NOMO-1 (cell line): ENCODE results near the gene INPP5D.
"Not testable (repeated sequence)": the region's sequence is repeated elsewhere in the genome, so short reads cannot be mapped to it uniquely, and the experiment has no call there.

ENCODE experiments used
- DNase-seq, 2 experiments: peaks; one replicate each; lab custom pipeline; 2025; ENCODE audit not compliant: unreplicated experiment in 2 of 2; lab: John Stamatoyannopoulos, UW

INPP5D gene

GRCh38 chr2:233089851-233090250 is 29.7 kb downstream of the INPP5D start:
- no peak for DNase-seq

DNA sequence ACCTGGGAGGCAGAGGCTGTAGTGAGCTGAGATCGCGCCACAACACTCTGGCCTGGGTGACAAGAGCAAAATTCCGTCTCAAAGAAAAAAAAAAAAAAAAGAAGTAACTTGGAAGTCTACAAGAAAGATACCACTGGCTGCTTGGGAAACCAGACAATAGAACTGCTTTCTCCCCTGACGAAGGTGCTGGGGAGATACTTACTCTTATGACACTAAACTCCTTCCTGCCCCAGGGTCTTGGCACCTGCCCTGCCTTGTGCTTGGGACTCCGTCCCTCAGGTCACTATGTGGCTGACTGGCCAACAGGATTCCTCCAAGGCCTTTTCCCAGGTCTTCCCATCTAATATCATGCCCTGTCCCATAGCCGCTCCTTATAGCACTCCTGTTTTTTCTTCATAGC is 30.7 kb downstream of the INPP5D start:
- no peak for DNase-seq

DNA sequence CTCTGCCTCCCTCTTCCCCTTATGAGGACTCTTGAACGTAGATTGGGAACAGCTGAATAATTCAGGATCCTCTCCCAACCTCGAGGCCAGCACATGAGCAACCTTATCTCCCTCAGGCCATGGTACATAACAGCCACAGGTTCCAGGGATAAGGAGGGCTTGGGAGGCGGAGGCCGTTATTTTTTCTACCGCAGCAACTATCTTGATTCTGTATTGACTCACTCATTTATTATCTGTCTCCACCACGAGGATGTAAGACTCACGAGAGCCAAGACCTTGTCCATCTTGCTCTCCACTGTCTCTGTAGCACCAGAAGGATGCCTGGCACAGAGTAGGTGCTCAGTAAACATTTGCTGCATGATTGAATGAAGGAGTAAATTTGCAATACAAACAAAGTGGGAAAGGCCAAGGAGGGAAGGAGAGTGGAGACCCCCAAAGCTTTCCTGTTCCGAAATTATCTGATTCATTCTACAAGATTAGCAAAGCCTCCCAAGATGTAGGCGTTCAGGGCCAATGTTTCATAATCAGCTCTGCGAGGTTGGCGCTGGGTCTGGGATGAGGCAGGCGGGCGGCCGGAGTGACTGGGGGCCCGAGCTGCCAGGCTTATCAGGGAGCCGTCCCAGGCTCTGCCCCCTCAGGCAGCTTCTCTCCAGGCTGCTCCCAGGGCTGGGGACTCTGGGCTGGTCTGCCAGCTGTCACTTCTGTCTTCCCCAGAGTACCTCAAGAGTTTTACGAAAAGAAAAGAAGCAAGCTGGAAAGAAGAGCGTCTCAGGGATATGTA is 31.6 kb downstream of the INPP5D start:
- no peak for DNase-seq

- peak; percentile 78 to 87 for DNase-seq
These were observed 32.5 kb downstream of the INPP5D start for GRCh38 chr2:233092432-233093165.

GRCh38 chr2:233093166-233093448 is 33.0 kb downstream of the INPP5D start:
- DNase-seq, result peak in 1 of 2 experiments; percentile 43

- DNase-seq, result no peak
These were observed 33.6 kb downstream of the INPP5D start for GRCh38 chr2:233093721-233094120.

DNA sequence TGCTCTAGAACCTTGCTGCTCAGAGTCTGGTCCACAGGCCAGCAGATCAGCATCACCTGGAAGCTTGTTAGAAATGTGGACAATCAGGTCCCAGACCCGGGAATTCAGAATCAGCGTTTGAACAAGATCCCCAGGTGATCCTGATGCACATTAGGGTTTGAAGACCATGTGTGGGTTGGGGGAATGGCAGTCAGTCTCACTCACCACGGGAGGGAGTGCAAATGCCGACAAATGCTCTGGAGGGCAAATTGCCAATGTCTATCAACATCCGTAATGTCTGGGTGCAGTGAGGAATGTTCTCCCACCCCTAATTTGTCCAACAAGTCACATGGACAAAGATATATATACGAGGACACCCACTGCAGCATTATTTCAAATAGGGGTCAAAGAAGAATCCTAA is 34.5 kb downstream of the INPP5D start:
- DNase-seq, result no peak

GRCh38 chr2:233096006-233096405 is 35.9 kb downstream of the INPP5D start:
- DNase-seq, result no peak

- no peak for DNase-seq
These were observed 38.5 kb downstream of the INPP5D start for GRCh38 chr2:233098618-233099017.

DNA sequence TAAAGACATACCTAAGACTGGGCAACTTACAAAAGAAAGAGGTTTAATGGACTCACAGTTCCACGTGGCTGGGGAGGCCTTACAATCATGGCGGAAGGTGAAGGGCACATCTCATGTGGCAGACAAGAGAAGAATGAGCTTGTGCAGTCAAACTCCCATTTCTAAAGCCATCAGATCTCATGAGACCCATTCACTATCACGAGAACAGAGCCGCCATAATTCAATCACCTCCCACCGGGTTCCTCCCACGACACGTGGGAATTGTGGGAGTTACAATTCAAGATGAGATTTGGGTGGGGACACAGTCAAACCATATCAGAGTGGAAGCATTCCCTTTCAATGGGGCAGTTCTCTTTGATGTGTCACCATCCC is 39.7 kb downstream of the INPP5D start:
- DNase-seq, result not testable (repeated sequence)

- no peak for DNase-seq
These were observed 40.3 kb downstream of the INPP5D start for GRCh38 chr2:233100192-233100998.

GRCh38 chr2:233101141-233101540 is 41.0 kb downstream of the INPP5D start:
- no peak for DNase-seq

DNA sequence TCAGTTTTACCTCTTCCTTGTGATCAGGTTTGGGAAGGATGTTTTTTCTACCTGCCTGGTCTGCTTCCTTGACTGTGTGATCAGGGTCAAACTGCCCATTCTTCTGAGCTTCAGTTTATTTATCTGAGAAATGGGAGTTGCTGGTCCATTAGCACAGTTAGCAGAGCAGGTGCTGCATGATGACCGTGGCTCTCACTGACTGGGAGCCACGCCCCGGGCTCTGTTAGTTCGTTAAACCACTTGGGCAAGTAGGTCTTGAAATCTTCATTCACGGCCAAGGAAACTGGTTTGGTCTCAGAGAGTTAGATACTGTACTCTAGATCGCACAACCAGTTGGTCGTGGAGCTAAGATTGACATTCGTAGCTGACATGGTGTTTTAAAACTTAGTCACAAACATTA is 41.7 kb downstream of the INPP5D start:
- DNase-seq, result no peak

DNA sequence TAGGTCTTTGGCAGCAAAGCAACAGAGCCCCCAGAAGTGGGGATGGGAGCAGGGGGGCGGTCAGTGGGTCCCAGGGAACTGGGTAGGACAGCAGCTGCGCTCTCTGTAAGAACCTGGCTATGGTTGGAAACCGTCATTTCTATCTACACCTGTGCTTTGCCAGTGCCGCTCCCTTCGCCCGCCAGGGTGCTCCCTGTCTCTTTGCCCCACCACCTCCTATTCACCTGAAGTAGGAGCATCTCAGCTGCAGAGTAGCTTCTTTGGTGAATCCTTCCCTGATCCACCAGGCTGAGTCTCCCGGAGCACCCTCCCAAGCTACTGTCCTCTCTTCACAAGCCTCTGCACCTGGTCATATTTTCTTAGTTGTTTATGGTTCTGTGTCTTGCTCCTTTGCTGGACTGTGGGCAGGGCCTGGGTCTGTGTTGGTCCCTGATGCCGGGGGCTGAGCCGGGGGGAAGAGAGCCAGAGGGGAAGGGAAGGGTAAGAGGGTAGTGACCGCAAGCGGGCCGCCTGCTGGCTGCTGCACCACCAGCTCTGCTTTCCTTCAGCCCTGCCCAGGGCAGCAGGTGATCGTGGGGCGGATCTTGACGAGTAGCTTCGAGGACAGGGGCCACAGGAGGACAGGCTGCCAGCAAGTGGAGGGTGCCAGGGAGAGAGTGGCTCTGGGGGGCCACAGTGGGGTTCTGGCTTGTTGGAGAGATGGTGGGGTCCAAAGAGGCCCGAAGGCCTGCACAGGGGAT is 45.2 kb downstream of the INPP5D start:
- no peak for DNase-seq

GRCh38 chr2:233105930-233106329 is 45.8 kb downstream of the INPP5D start:
- no peak for DNase-seq

DNA sequence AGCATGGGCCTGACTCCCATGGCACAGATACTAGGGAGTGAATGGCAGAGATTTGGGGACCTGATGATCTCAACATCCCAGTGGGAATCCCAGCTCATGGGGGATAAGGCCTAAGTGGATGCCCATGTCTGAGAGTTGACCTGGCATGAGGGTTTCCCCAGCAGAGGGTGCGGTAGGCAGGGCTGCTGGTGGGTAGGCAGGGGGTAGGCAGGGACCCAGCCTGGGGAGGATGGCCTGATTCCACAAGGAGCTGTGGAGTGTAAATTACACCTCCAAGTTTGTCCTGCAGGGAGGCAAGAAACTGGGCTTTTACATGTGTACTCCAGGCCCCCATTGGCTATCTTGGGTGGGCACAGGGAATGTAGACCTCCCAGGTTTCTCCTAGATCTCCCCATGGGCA is 46.9 kb downstream of the INPP5D start:
- DNase-seq, result no peak

GRCh38 chr2:233107831-233108300 is 47.7 kb downstream of the INPP5D start:
- DNase-seq, result no peak

DNA sequence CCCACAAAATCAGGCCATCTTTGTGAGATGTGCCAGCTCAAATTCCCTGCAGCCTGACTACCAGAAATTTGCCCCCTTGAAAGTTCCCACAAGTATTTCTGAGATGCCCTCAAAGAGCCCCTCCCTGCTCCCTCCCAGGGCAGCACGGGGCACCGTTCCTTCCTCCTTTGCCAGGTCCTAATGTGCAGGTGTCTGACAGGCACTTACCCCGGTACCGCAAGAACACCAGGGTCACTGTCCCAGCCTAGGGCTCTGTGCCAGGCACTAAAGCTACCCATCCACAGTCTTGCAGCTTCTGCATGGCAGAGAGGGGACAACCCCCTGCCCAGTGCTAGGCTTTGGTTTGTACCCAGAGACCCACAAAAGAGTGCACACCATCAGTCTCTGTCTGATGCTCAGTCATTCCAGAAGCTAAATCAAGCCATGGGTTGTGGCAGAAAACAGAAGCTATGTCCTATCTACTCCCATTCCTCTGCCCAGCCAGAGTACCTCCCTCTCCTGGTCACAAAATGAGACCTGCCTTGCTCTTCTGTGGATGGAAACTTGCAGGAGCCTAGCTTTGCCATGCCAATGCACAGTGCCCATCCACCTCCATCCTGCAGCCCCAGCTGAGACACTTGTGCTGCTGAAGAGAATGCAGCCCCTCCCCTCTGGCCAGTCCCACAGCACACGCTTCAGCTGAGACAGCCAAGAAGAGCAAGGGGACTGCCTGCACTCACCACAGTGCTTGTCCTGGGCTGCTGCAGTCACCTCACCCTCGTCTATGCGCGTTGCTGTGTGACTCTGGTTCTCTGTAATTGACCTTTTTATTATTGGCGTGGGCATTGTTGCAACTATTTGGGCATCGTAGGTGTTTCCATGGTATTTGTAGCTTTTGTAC is 48.7 kb downstream of the INPP5D start:
- DNase-seq, result no peak

GRCh38 chr2:233111427-233111826 is 51.3 kb downstream of the INPP5D start:
- no peak for DNase-seq

- no peak for DNase-seq
These were observed 52.2 kb downstream of the INPP5D start for GRCh38 chr2:233112329-233112728.
